CD14-positive monocyte (primary cell): ENCODE data around the gene IFIT3. TPM values are rescaled to one million over a fixed set of nuclear protein-coding genes. Genes with fewer than 3 reads are reported as not detected.

Experiments used
- DNase-seq, 3 donors: peaks; one replicate each; pipeline ENCODE4 v3.0.0-alpha.2; 2011 to 2022
- H2AFZ ChIP-seq: 2 replicates; pipeline ENCODE4 v1.6.0; 2012; ENCODE audit warnings: mild to moderate bottlenecking, low read depth, low read length, inconsistent platforms; ENCODE audit not compliant: insufficient read depth, poor library complexity, severe bottlenecking
- H3K27ac ChIP-seq, 2 donors: 1 replicate in 1 of 2; 2 replicates in 1 of 2; pipeline ENCODE4 v1.5.1; 2012 to 2013; ENCODE audit warnings: low read length in 2 of 2, control low read depth in 1 of 2, inconsistent platforms in 1 of 2, low read depth in 1 of 2, mild to moderate bottlenecking in 1 of 2
- H3K27me3 ChIP-seq, 2 donors: one replicate each; pipeline versions ENCODE4 v1.6.0 to v1.6.1; 2011 to 2013; ENCODE audit warnings: low read length in 2 of 2; ENCODE audit not compliant: control insufficient read depth in 2 of 2, insufficient read depth in 2 of 2
- H3K36me3 ChIP-seq, 2 donors: replicated peaks in 1 of 2; 1 replicate in 1 of 2; 2 replicates in 1 of 2; pipeline versions ENCODE4 v1.5.1 to v1.6.1; 2012 to 2013; ENCODE audit warnings: low read length in 2 of 2, control low read depth in 1 of 2, inconsistent platforms in 1 of 2, mild to moderate bottlenecking in 1 of 2; ENCODE audit not compliant: insufficient read depth in 2 of 2, control insufficient read depth in 1 of 2
- H3K4me1 ChIP-seq, 2 donors: 1 replicate in 1 of 2; 2 replicates in 1 of 2; pipeline versions ENCODE4 v1.5.1 to v1.6.1; 2012 to 2013; ENCODE audit warnings: low read length in 2 of 2, control low read depth in 1 of 2, inconsistent platforms in 1 of 2, mild to moderate bottlenecking in 1 of 2, moderate library complexity in 1 of 2; ENCODE audit not compliant: insufficient read depth in 2 of 2, control insufficient read depth in 1 of 2
- H3K4me2 ChIP-seq: replicated peaks from 2 replicates; pipeline ENCODE3; 2012; ENCODE audit warnings: low read length, moderate library complexity, mild to moderate bottlenecking; ENCODE audit not compliant: poor library complexity, severe bottlenecking; ENCODE audit errors: extremely low read depth
- H3K4me3 ChIP-seq, 3 experiments: fragments of 200-600 bp in 1 of 3; sonication (generic) in 1 of 3; replicated peaks in 1 of 3; 1 replicate in 2 of 3; 2 replicates in 1 of 3; pipeline ENCODE4 v1.5.1; 2011 to 2013; ENCODE audit warnings: low read length in 3 of 3, mild to moderate bottlenecking in 3 of 3, control low read depth in 2 of 3, low read depth in 2 of 3, inconsistent platforms in 1 of 3, moderate library complexity in 1 of 3
- H3K79me2 ChIP-seq: 2 replicates; pipeline ENCODE4 v1.6.0; 2012; ENCODE audit warnings: mild to moderate bottlenecking, control low read depth, inconsistent platforms, low read length, moderate library complexity; ENCODE audit not compliant: insufficient read depth
- H3K9ac ChIP-seq: 2 replicates; pipeline ENCODE4 v1.6.0; 2017; ENCODE audit warnings: low read length, mild to moderate bottlenecking; ENCODE audit not compliant: insufficient read depth, poor library complexity, severe bottlenecking
- H3K9me3 ChIP-seq, 2 donors: replicated peaks in 1 of 2; 1 replicate in 1 of 2; 2 replicates in 1 of 2; pipeline versions ENCODE4 v1.5.1 to v1.6.1; 2012 to 2013; ENCODE audit warnings: low read length in 2 of 2, control low read depth in 1 of 2; ENCODE audit not compliant: control insufficient read depth in 1 of 2, insufficient read depth in 1 of 2
- H4K20me1 ChIP-seq: 2 replicates; pipeline ENCODE4 v1.6.0; 2012; ENCODE audit warnings: mild to moderate bottlenecking, low read length, control low read depth, moderate library complexity; ENCODE audit not compliant: insufficient read depth
- H3K27ac Mint-ChIP-seq, 7 donors: one replicate each; pipeline ENCODE4 v1.8.0; 2020; ENCODE audit warnings: mild to moderate bottlenecking in 7 of 7, mixed read lengths in 7 of 7, moderate library complexity in 6 of 7, inconsistent platforms in 2 of 7
- H3K27me3 Mint-ChIP-seq, 3 donors: one replicate each; pipeline ENCODE4 v1.8.0; 2021 to 2022; ENCODE audit warnings: low read depth in 3 of 3, mild to moderate bottlenecking in 3 of 3, mixed read lengths in 3 of 3, moderate library complexity in 3 of 3, inconsistent platforms in 1 of 3
- H3K36me3 Mint-ChIP-seq, 2 donors: one replicate each; pipeline ENCODE4 v1.8.0; 2020; ENCODE audit warnings: mixed read lengths in 2 of 2, inconsistent platforms in 1 of 2, mild to moderate bottlenecking in 1 of 2
- H3K4me1 Mint-ChIP-seq: one replicate; pipeline ENCODE4 v1.8.0; 2020; ENCODE audit warnings: mild to moderate bottlenecking, mixed read lengths
- H3K4me3 Mint-ChIP-seq, 2 donors: one replicate each; pipeline ENCODE4 v1.8.0; 2020; ENCODE audit warnings: mild to moderate bottlenecking in 2 of 2, mixed read lengths in 2 of 2, moderate library complexity in 1 of 2
- H3K9me3 Mint-ChIP-seq, 7 donors: one replicate each; pipeline ENCODE4 v1.8.0; 2020 to 2022; ENCODE audit warnings: mixed read lengths in 7 of 7, mild to moderate bottlenecking in 6 of 7, moderate library complexity in 6 of 7, inconsistent platforms in 2 of 7
- WGBS: methylation state at CpG from one replicate; pipeline ENCODE4 v1.1.5; 2013; ENCODE audit warnings: missing lambda C conversion rate; ENCODE audit not compliant: insufficient coverage; 5-methylcytosine and 5-hydroxymethylcytosine counted together
- intact Hi-C, 2 donors: fragments of 100-400 bp; cut with micrococcal nuclease; formaldehyde crosslinking; loops; one replicate each; pipeline versions ENCODE4 v1.15.0 to v1.15.1; 2023
- polyA minus RNA-seq: library from RNA; depleted of rRNA, polyadenylated mRNA; stranded (reverse); fragments of >200 nt; gene quantifications from 2 replicates; pipeline ENCODE4 v1.2.3, GENCODE V29; 2012
- polyA plus RNA-seq, 3 donors: library from polyadenylated mRNA; depleted of rRNA in 1 of 3; unstranded in 2 of 3; stranded (reverse) in 1 of 3; fragments of 300-500 nt in 2 of 3; fragments of >200 nt in 1 of 3; fragmentation: Illumina TruSeq in 2 of 3; gene quantifications; 1 replicate in 2 of 3; 2 replicates in 1 of 3; pipeline ENCODE4 v1.2.3, GENCODE V29; 2012 to 2021
- total RNA-seq, 12 experiments: library from RNA in 1 of 12; stranded (reverse) in 1 of 12; fragments of 120-200 nt in 1 of 12; gene quantifications; one replicate each; pipeline ENCODE4 v1.2.4 and lab custom pipeline; 2013 to 2026; ENCODE audit warnings: mixed read lengths in 6 of 12, inconsistent platforms in 1 of 12
- TF ChIP-seq, protein P1 (sequence below): fragments of 200-600 bp; IDR thresholded peaks from one replicate; pipeline ENCODE4 v1.8.0; 2022; ENCODE audit warnings: antibody characterized with exemption, mild to moderate bottlenecking

IFIT3 gene
- 60.1 TPM for total RNA-seq (2013)
- polyA plus RNA-seq = 10 to 100 TPM; 13.8 to 38.0 (median 26.4) TPM
- polyA minus RNA-seq = 9.0 and 25.8 TPM in 2 replicates
- 10.8 to 721 (median 26.3) reads per million in 11 experiments for total RNA-seq (lab: John Stamatoyannopoulos, UW)

DNA sequence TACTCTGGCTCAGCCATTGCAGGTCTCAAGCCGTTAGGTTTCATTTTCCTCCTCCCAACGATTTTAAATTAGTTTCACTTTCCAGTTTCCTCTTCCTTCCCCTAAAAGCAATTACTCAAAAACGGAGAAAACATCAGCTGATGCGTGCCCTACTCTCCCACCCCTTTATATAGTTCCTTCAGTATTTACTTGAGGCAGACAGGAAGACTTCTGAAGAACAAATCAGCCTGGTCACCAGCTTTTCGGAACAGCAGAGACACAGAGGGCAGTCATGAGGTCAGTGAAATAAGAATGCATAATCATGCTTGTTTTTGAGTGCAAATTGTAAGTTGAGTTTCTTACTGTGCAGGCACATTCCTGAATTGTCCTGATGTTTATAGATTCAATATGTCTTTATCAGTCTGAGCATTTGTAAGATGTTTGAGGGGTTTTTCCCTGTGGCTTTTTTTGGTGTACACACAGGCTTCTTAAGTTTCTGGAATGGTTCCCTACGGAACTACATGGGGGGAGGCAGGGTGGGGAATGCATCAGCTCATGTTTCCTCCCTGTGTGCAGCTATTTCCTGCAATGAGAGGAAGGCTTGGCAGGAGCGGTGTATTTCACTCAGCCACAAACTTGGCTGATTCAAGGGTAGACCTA lies at the start of gene IFIT3:
Gene IFIT3 (plus strand): TSS at position 195 of the 639 bp plus-strand sequence. CDS start 77 bp downstream, at position 272.
- Histone ChIP-seq H3K9me3 (no peaks in the 10 kb centered on the region), H3K4me2 (peak within 1 kb of the TSS; percentile 75), H3K4me1 (peaks cover 47 to 57% of the 10 kb centered on the region in 2 donors), H4K20me1 (no peaks in the 10 kb centered on the region), H3K4me3 (peak within 1 kb of the TSS; percentile 38 to 93 (median 74)), H3K27ac (peak within 1 kb of the TSS; percentile 54 to 79), H3K9ac (peak within 1 kb of the TSS; percentile 30), H3K27me3 (no peaks in the 10 kb centered on the region), H2AFZ (peak within 1 kb of the TSS; percentile 36), H3K79me2 (peaks cover 34% of the 10 kb centered on the region), H3K36me3 (no peaks in the 10 kb centered on the region)
- peak within 1 kb of the TSS; percentile 74 to 92 for H3K4me3 Mint-ChIP-seq
- peak within 1 kb of the TSS; percentile 87 to 97 (median 96) for H3K27ac Mint-ChIP-seq
- H3K4me1 Mint-ChIP-seq = peaks cover 55% of the 10 kb centered on the region
- intact Hi-C loops = no loop called here
- TF ChIP-seq, protein P1, sequence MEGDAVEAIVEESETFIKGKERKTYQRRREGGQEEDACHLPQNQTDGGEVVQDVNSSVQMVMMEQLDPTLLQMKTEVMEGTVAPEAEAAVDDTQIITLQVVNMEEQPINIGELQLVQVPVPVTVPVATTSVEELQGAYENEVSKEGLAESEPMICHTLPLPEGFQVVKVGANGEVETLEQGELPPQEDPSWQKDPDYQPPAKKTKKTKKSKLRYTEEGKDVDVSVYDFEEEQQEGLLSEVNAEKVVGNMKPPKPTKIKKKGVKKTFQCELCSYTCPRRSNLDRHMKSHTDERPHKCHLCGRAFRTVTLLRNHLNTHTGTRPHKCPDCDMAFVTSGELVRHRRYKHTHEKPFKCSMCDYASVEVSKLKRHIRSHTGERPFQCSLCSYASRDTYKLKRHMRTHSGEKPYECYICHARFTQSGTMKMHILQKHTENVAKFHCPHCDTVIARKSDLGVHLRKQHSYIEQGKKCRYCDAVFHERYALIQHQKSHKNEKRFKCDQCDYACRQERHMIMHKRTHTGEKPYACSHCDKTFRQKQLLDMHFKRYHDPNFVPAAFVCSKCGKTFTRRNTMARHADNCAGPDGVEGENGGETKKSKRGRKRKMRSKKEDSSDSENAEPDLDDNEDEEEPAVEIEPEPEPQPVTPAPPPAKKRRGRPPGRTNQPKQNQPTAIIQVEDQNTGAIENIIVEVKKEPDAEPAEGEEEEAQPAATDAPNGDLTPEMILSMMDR = no peak
- H3K36me3 Mint-ChIP-seq = no peaks in the 10 kb centered on the region
- no peaks in the 10 kb centered on the region for H3K27me3 Mint-ChIP-seq
- no peaks in the 10 kb centered on the region for H3K9me3 Mint-ChIP-seq
- DNase-seq = peak; percentile 83 to 91 (median 84)
- WGBS = 0% methylated on average over 4 of the region's 7 CpGs

DNA sequence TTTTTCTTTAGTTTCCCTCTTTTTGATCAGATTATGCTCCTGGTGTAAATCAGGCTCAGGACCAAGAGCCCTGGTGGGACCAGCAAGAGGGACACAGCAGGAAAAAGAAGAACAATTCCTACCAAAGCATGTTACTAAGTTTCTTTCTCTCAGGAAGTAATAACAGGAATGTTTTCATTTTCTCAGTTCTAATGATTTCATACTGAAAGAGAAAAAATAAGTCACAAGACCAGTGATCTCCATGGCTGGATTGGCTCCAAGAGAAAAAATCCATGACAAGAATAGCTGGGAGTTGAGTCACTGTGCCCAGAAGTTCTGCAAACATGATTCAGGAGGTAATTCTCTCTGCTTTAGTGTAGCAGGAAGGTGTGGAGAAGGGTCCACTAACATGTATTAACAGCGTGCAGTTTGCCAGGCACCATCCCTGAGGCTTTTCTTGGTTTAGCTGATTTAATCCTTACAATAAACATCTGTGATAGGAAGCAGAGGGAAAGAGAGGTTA lies 49.7 kb upstream of the IFIT3 start:
- H3K4me1 ChIP-seq = no peaks in the 10 kb centered on the region

More for the DNA sequence above, 49.7 kb upstream of the IFIT3 start:
- 100% methylated on average over 1 of the region's 1 CpG for WGBS
- Mint-ChIP-seq H3K4me1 (peaks cover 4% of the 10 kb centered on the region), H3K36me3 (no peaks in the 10 kb centered on the region), H3K9me3 (no peaks in the 10 kb centered on the region), H3K27me3 (peaks cover 0 to 2% (median 1%) of the 10 kb centered on the region in 3 donors), H3K4me3 (no peak overlapping the region), H3K27ac (peak overlapping the region in 1 of 7 donors; percentile 41)
- Histone ChIP-seq H3K27me3 (no peaks in the 10 kb centered on the region), H3K4me3 (no peak overlapping the region), H3K4me2 (no peak overlapping the region), H3K9ac (no peak overlapping the region), H2AFZ (no peak overlapping the region), H3K79me2 (no peaks in the 10 kb centered on the region), H4K20me1 (no peaks in the 10 kb centered on the region), H3K36me3 (no peaks in the 10 kb centered on the region), H3K27ac (no peak overlapping the region), H3K9me3 (no peaks in the 10 kb centered on the region)
- DNase-seq = no peak
- TF ChIP-seq, protein P1 = no peak
- intact Hi-C loops = no loop called here
